GM19193 (cell line): ENCODE results near the gene HDAC4.

ENCODE experiments used
- POLR2A ChIP-seq: IDR thresholded peaks from 4 replicates; pipeline ENCODE4 v1.6.1; 2011; ENCODE audit not compliant: insufficient read depth, insufficient read length; ENCODE audit errors: extremely low read depth

The HDAC4 gene

DNA sequence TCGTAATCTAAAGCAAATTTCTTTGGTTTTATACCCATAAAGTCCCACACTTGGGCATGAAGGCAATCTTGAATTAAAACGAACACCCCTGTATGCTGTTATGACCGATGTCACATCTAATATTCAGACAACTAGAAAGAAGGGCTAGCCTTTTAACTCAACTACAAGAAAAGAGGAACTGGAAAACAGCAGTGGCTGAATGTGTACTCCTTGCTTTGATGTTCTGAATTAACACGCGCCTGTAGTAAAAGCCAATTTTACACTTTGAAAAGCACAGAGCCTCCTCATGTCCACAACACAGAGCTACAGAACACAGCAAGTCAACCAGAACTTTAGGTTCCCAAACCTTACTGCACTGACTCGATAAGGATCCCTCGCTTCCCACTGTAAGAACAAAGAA is 147.6 kb downstream of the HDAC4 start:
- TF ChIP-seq POLR2A: no peak

DNA sequence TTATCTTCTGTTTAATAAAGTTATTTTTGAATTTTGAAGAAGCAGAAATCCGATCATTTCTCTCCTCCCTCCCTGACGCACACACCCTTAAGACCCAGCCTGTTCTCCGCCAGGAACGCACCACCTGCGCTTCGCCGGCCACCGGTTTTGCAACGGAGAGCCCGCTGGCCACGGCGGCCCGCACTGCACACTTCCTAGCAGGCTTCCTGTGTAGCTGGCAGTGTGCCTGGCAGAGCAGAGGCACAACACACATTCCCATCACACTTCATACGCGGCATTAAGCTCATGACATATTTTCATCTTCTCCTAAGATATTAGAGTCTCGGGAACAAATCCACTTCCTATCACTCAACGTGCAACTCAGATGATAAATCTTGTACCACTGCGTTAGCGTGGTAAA is 148.0 kb downstream of the HDAC4 start:
- TF ChIP-seq POLR2A: no peak

DNA sequence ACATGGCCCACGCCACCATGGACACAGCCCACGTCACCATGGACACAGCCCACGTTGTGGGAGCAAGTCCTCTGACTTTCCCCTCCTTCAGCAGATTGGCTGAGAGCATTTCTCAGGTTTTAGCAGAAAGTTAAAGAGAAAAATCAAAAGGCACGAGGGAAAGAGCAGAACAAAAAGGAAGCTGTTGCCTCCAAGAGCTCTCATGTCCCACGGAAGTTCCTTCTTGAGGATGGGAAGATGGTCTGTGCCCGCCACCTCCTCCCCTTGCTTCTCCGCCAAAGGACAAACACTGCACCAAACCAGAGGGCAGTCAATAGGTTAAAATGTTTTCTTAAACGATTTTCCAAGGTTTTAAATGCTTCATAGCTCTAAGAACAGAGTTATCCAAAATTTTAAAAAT is 148.4 kb downstream of the HDAC4 start:
- TF ChIP-seq POLR2A: no peak

DNA sequence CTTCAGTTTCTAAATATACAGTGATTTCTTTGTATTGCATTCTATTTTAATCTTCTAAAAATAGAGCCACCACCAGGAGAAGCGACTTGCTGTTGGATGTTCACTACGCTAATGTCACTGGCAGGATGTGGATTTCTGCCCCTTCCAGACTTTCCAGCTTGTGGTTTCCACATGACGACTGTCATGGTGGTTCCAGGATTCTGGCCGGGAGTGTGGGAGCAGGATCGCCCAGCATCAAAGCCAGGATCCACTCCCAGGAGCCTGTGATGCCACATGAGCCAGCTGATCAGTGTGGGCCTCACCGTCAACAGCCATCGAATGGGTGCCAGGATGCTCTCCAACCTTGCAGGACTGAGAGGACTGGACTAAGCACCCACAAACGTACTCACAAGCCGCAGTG is 148.8 kb downstream of the HDAC4 start:
- no peak for TF ChIP-seq POLR2A

DNA sequence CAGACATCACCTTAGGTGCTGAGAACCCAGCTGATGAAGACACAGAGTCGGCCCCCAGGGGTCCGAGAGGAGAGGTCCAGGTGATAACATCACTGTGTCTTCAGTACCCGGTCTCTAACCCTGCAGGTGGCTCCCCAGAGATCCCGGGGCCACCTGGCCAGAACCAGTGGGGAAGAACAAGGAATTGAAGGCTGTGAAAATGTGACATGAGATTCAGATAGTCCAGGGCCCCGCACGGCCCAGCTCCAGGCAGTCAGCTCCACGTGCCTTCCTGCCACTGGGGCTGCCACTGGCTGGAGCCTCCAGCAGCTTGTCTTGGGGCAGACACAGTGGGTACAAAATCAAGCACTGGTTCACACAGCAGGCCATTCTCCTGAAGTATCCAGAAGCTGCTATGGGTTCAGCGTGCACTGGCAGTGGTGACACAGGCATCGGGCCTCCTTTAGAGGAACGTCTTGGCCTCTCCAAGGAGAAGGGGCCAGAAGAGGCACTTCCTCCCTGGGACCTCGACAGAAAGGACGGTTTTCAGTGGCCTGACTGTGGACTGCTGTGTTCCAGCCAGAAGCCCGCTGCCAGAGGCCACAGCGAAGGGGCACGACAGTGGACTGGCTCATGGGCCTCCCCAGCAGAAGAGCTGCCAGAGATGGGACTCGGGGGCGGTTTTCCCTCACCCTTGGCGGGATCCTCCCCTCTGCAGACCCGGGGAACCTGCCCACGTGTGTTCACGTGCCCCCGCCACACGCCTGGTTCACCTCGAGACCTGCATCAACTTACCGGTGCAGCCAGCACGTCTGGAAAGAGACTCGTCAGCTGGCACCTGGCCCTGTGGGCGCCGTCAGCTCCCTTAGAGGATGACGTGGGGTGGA is 150.4 kb downstream of the HDAC4 start:
- TF ChIP-seq POLR2A: no peak

DNA sequence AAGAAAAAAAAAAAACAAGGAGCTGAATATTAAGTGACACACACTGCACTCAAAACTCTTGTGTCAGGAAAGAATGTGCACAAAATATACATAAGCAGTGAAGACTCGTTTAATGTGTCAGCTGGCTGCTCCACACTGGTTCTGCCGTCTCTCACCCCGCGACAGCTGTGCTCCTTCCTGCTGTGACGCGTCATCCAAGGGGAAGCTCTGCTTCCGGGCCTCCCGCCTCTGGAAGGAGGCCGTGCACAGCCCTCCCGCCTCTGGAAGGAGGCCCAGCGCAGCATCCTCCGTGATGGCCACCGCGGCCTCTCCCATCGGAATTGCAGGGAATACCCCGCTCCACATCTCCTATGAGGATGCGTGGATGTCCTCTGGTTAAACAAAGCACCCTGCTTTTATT is 151.0 kb downstream of the HDAC4 start:
- TF ChIP-seq POLR2A: no peak

DNA sequence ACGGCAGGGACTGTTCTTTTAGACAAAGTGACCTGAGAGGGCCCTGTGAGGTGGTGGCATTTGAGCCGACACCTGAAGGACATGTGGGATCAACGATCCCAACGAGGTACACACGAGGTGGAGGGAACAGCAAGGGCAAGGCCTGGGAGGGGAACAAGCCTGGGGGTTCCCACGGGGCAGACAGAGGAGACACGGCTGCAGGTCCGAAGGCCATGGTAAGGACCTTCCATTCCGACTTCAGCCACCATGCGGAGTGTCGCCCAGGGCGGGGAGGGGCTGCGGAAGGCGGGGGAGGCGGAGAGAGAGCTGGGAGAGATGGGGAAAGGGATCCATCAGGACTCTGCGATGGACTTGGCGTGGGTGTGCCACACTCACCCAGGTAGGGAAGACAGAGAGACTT is 151.8 kb downstream of the HDAC4 start:
- TF ChIP-seq POLR2A: no peak

DNA sequence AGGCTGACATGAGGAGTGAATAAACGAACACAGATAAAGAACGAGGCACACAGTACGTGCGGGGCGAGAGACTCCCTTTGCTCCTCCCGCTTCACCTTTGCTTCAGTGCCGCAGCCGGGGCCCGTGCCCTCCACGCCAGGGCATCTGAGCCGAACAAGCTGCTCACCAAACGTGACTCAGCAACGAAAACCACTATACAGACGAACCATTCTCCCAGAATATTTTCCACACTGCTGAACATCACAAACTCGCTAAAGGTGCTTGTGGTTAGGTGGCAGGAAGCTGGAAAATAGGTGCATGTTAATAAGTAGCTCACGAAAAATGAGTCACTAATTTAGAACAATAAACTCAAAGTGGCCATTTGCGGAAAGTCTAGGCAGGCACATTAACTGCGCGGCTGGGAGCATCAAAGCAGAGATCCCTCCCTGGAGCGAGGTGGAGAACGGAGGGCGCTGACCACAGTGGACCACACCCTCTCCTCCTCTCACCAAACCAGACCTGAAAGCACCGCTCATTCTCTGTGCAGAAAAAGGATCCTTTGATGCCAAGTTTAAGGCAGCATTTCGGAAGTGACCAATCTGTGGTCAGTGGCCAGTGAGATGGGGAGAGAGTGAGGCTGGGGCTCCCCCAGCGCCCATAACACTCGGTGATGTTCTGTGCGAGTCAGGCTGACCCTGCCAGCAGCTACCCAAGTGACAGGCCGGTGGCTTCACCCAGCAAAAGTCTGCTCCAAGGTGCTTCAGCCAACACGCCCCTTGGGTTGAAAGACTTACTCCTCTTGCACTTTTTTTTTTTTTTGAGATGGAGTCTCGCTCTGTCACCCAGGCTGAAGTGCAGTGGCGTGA is 153.2 kb downstream of the HDAC4 start:
- TF ChIP-seq POLR2A: no peak

DNA sequence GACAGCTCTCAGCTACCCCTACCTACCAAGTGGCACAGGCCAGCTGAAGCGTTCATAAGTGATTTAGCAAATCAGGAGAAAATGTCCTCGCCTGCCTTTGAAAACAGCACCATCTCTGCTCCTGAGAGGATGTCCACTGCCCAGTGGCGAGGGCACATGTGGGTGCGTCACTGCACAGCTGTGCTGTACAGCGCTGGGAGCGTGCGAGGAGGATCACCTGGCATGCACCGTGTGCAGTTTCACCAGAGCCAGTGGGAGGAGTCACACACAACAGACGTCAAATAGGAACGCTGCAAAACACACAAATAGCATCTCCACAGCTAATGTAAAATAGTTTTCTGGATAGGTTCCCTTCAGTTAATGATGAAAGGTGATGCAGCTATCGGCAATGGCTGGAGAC is 154.1 kb downstream of the HDAC4 start:
- TF ChIP-seq POLR2A: no peak

DNA sequence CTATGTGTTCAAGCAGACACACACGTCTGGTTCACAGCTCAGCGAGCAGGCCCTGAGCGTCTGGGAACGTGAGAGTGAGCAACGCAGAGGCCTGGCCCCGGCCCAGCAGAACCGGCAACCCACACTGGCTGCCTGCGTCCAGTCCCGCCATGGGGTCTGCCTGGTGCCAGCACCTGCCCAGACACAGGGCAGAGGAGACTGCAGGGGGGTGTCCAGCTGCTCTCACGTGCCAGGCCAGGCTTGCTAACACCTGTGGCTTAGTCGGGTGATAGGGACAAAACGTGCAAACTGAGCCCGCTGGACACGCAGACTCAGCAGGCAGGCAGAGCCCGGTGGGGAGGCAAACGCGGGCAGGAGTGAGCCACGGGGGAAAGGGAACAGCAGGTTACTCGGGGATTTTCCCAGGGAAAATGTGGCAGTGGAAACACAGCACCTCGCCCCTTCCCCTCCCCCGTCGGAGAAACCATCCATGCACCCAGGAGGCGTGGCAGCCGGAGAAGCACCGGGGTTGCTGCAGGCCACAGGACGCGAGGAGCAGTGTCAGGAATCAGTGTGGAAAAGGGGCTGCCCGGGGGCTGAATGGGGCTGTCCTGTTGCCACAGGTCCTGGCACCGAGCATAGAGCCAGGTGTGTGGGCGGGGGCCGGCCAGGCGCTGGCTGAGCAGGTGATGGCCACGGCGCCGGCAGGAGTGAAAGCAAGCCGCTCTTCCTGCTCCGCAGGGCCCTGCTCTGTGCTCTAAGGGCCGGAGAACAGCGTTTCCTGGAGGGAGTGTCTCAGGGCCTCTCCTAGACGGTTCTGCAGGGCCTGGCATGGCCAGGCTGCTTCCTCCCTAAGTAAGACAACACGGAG is 154.7 kb downstream of the HDAC4 start:
- TF ChIP-seq POLR2A: no peak

DNA sequence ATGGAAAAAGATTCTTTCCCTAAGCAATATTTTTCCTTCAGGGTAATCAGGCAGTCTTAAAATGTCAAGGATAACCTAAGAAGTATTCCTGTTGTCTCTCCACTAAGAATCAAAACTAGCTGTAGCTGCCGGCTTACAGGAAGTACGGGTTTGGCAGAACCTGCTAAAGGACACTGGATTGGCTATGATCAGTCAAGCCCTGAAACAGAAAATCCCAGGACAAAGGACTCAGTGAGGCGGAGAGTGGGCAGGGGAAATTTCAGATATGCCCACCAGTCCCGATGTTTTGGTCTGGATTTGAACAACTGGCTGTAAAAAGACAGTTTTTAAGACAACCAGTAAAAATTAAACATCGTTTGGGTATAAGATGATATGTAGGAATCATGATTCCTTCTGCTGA is 155.7 kb downstream of the HDAC4 start:
- no peak for TF ChIP-seq POLR2A

DNA sequence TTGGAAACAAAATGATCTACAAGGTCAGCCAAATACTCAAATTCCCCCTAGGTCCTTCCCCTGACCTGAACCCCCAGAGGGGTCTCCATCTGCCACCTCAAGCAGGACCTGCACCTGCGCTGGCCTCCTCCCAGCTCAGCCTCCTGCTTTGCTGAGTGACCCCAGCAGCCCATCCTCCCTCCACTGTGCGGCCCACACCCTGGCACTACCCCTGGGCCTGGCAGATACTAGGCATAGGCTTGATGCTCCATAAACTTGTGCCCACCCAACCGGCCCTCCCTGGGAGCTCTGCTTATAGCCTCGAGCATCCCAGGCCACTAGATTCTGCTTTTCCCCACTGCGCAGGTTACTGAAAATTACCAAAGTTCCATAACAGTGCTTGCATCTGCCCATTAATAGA is 156.2 kb downstream of the HDAC4 start:
- no peak for TF ChIP-seq POLR2A

DNA sequence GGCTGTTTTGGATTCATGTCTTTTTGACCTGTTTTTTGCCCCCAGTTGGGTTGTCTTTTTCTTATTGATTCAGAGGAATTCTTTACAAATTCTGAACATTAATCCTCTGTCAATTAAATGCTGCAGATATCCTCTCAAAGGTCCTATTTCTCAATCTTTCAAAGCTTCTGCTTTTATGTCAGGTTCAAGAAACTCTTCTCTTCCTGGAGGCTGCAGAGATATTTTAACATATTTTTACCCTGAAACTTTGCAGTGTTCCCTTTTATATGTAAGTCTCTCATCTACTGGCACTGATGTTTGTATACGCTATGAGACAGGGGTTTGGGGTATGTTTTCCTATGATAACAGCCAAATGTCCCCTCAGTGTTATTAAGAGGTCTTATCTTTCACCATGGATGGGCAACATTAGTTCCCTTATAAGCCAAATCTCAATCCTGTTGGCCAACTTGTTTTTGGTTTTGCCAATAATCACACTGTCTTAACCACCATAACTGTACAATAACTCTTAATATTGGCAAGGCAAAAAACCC is 159.3 kb downstream of the HDAC4 start:
- TF ChIP-seq POLR2A: no peak

DNA sequence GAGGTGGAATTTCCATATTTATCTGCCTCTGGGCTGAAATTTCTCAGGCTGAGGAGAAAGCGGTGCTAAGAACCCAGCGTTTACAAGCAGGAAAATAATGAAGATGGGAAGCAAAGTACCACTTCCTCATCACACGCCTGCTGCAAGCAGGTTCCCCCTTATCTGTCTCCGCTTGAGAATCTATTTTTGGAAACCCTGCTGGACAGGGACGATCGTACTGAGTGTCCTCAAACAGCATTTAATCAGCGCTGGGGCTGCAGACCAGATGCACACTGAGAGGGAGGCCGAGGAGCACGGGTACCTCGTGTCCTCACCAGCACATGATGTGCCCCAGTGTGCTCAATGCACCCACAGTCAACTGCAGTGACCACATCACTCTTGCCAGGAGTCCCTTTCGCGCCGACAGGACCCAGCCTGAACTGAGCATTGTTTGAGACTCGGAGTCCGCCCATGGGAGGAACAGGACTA is 160.4 kb downstream of the HDAC4 start:
- TF ChIP-seq POLR2A: no peak
